ENCODE measurements around the gene THEM4.

Gene THEM4

DNA sequence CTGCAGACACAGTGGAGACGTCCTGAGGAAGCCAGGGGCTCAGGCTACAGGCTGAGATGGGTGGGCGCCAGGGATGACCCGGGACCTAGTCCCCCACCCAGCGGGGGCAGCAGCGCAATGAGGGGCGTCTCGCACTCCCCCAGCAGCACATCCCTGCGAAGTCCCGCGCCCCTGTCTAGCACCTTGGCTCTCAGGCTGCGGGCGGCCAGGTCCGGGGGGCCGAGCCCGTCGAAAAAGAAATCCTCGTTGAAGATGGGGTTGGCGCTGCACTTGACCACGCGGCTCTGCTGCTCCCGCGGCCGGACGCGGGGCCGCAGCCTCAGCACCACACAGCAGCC lies 71.5 kb downstream of the THEM4 start:
- DNase-seq (ENCODE audit: low spot score), result no peak

DNA sequence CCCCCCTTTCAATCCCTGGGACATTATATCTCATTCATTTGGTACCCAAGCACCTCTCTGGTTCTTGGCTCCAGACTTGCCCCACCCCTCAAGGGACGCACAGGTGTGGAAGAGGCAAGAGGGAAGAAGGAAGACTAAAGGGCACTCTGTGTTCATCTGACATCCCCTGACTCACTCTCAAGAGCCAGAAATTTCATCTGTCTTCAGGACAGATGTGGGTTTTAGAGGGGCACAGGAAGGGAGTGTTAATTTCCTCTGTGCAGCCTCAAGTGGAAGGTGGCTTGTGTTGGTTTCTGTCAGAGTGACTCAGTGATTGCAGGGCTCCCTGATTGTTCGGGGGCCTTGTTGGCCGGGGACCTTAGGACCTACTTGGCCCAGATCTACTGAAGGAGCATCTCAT lies 72.1 kb downstream of the THEM4 start:
- no peak for DNase-seq (ENCODE audit: low spot score)

DNA sequence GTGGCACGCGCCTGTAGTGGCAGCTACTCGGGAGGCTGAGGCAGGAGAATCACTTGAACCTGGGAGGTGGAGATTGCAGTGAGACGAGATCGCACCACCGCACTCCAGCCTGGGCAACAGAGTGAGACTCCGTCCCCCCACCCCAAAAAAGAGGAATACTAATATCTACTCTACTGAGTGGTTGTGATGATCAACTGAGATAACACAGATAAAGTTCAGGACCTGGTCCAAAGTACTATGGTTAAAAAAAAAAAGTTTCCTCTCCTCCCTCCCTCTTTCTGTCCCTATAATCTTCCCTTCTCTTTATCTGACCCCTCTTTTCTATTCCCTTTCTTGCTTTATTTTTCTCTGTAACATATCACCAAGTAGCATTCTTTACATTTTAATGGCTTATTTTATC lies 73.7 kb downstream of the THEM4 start:
- no peak for DNase-seq (ENCODE audit: low spot score)

DNA sequence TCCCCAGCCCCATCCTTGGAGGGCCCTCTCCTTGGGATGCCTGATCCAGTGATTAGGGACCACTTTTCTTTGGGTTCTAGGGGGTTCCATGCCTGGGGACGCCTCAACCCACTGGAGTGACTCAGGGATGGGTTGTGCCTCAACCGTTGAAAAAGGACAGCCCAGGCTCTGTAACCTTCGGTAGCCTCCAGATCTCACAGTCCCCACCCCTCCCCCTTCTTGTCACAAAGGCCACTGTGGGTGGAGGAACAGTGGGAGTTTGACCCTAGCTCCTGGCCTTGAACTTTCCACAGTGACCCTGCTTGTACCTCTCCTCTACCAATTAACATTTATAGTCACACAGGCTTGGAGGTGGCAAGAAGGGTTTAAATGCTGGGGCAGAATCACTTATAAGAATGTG lies 75.1 kb downstream of the THEM4 start:
- no peak for DNase-seq (ENCODE audit: low spot score)

DNA sequence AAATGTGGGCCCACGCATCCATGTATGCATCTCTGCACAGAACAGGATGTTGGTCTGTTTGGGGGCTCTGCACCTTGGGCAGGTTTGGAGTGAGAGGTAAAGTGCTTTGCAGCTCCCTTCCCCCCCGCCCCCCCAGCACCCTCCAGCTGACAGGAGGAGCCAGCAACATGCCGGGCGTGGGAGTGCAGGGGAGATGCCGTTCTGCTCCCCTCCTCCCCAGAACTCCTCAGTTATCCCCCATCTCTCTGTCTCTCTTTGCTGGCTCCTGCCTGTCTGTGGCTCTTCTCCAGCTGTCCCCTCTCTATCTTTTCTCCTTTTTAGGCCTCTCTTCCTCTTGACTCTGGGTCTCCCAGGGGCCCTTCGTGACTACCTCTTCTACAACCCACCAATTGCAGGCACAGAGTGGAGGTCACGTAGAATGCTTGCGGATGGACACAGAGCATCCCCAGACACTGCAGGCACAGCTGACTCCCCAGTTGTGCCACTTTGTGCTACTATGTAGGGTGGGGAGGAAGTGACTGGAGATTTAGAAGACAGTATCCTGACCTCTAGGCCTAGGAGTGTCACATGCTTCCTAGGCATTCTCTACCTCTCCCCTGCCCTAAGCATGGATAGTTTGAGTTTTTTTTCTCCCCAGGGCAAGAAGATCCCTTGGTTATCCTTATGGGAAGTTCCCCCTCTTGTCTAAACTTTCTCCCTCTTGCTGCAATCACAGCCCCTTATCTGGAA lies 76.0 kb downstream of the THEM4 start:
- DNase-seq (ENCODE audit: low spot score), result no peak

DNA sequence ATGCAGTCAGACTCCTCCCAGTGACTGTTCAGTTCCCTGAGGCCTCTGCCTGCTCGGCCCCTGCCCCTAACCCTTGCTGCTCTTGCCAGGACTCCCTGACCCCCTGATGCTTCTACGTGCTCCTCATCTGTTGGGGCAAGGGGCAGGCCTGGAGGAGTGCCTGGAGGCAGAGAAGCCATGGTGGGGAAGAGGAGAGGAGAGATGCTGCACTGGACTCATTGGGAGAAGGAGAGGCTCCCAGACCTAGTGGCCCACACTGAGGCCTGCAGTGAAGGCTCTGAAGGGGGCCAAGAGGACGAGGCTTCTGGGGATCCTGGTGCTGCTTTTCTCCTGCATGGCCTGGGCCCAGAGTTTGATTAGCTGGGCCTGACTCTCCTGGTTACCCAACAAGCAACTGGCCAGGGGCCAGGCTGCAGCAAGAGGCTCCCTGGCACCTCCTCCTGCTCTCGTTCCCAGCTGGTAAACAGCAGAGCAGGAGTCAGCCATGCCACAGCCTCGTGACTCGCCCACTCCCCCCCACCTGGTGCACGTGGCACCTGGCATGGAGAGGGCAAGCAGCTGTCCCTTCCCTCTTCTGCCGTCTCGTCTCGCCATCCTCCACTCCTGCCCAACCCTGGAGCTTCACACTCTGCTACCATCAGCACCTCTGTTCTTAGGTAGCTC lies 76.9 kb downstream of the THEM4 start:
- no peak for DNase-seq (ENCODE audit: low spot score)

DNA sequence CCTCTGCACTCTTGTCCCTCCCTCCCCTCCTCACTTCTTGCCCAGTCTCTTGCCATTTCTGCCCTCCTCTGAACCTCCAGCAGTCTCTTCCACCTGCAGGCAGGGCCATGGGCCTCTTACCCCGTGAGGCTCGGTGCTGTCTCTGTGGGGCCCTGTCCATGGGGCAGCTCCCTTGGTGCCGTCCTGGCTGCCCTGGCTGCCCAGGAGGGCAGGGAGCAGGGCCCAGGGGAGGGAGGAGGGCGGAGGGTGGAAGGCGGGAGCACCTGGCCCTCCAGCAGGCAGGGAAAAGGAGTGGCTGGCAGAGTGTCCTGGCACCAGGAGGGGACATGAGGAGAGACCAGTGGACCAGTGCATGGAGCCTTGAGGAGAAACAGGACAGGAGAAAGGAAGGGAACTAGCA lies 77.7 kb downstream of the THEM4 start, which contains the start of gene RORC:
Gene RORC, minus strand, starts transcription at position 198 of the 400 bp plus-strand sequence. Its CDS starts 38 bp downstream, at position 160.
- no peak for DNase-seq (ENCODE audit: low spot score)

DNA sequence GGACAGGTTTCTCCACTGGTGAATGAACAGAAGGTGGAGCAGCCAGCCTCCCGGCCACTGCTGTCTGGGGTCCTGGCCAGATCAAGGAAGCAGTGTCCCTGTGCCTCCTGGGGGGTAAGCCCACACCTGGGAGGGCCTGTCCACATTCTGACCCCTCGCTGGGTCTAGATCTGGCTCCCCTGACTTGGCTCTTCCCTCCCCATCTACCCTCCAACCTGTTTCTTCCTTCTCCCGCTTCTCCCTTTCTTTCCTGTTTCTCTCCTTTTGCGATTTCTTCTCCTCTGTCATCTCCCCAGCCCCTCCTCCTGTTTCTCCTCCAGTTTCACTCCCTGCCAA lies 78.1 kb downstream of the THEM4 start:
- no peak for DNase-seq (ENCODE audit: low spot score)

DNA sequence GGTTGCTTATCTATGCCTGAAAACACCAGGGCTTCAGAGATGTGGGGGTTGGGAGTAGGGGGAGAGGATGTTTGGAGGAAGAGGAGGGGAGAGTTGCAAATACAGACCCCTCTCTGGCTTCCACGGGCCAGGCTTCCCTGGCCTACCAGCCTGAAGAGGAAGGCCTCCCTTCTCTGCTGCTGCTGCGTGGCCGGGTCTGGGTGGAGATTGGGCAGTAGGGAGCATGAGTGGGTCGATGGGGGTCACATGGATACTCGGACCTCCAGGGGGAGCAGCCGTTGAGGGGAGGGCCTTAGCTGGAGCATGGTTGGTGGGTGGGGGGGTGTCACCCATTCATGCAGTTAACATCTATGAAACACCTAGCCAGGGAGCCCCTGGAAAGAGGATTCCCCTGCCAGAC lies 79.3 kb downstream of the THEM4 start:
- DNase-seq (ENCODE audit: low spot score), result no peak

DNA sequence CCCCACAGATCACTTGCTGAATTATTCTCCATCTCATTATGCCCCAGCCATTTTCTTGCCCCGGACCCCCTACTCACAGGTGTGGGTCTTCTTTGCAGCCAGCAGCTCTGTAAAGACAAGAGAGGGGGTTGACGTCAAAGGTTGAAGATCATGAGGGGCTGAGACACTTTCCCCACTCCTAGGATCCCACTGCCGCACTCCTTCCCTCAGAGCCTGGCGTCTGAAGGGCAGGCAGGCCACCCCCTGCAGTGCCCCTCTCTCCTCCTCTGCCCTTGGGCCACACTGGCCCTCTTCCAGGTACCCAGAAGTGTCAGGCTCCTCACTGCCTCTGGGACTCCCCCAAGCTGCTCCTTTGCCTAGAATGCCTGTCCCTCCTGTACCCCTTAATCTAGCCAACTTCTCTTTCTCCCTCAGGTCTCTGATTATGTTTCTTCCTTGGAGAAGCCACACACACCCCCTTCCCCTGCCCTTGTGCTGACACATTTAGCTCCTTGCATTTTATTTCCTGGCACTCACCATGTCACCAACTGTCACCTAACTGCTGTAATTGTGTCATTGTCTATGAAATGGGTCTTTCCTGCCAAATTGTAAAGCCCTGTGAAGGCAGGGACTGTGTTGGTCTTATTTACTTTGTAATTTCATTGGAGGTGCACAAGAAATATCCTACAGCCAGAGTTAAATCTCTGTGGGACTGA lies 79.8 kb downstream of the THEM4 start:
- no peak for DNase-seq (ENCODE audit: low spot score)

DNA sequence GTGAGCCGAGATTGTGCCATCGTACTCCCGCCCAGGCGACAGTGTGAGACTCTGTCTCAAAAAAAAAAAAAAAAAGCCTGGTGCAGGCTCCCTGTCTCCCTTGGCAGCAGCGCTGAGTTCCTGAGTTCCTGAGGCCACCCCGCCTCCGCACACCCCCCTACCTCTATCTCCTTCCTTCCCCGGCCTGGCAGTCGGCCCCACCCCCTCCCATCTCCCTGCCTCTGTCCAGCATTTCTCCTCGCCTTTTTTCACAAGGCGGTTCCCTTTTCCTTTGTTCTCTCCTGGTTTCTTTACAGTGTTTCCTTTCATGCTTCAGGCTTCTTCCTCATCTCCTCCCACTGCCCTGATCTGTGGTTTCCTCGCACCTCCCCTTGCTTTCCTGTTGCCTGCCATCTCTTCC lies 80.4 kb downstream of the THEM4 start:
- DNase-seq (ENCODE audit: low spot score), result no peak

DNA sequence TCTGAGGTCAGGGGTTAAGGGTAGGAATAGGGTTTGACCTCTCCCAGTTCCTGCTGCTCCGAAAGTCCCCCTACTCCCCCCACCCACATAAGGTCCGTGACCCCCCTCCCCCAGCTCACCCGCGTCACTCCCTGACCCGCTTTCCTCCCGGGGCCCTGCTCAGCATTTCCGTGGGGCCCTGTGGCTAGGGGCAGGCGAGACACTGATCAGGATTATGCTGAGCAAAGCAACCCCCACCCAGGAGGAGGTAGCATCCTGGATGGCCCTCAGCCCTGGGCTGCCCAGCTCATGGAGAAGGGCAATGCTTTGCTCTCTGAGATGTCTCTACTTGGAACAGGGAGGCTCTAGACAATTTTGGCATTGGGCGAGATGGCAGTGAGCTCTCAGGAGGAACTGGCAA lies 81.5 kb downstream of the THEM4 start:
- DNase-seq (ENCODE audit: low spot score), result no peak

DNA sequence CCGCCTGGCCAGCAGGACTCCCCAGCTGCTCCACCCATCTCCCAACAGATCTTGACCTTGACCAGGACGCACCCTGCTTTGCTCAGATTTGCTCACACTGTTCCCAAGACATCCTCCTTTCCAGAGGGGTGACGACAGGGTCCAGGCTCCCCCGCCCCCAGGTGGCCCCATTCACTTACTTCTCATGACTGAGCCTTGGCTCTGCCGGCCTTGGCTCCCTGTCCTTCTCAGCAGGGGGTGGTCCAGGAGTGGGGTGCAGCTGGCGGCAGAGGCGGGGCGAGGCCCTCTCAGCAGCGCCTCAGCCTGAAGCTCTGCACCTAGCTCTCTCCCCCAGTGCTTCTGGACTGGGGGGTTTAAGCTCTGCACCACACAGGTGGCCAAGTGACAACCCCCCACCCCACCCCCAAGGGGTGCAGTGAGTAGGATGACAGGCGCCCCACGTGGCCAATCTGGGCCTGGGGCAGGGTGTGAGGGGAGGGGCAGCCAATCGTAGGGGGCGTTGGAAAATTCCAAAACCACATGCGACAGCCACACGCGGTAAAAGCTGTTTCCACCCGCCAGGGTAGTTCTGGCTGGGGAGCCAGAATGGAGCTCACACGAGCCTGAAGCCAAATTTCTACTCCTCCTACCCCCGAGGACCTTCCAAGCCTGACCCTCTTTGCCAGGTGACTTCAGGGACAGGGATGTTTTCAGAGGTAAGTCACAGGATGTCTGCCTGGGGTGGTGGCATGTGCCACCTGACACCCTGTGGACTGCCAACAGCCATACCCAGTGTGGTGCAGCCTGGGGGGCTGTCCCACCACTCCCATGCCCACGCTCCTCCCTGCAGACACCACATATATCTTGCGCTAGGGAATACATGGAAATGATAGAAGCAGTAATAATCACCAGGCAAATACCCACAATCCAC lies 83.3 kb downstream of the THEM4 start:
- DNase-seq (ENCODE audit: low spot score), result no peak

DNA sequence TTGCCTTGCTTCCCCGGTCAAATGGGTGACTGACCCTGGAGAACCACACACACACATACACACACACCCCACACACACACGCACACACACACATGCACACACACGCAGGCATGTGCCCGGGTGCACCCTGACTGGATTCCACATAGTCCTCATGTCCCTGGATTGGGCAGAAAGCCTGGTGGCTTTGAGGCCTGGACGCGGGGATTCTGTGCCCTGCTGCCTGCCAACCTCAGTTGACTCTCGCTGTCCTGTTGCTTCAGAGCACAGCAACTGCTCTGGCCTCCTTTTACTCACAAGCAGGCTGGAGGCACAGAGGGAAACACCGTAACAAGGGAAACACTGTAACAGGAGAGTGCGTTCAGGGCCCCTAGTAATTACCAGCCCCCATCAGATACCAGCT lies 84.1 kb downstream of the THEM4 start:
- DNase-seq (ENCODE audit: low spot score), result no peak

All from left forelimb (tissue), 1 donor.